Stimulated activated naive CD4-positive, alpha-beta T cell treated with Interleukin-2 at 50 U/mL for 16 hours (primary cell): ENCODE results near the gene CTIF.

Experiments used
- DNase-seq: peaks from one replicate; lab custom pipeline; 2025; lab: John Stamatoyannopoulos, UW

CTIF gene

GRCh38 chr18:48753691-48754090 lies 214.9 kb downstream of the CTIF start:
- no peak for DNase-seq

DNA sequence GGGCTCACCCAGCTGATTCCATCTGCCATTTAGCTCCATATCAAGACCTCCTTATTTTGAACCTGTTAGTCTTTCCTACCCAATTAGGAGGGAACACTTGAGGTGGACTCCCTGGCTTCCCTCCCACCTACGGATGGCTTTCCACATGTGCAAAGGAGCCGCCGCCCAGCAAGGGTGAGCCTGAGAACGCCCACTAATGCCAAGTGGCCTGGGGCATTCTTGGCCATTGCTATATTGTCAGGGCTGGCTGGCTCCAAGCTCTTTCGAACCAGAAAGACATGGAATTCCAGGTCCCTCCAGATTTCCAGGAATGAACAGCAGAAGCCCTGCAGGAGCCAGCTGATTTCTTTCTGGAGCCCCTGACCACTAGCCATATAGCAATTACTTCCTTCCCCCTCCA lies 215.7 kb downstream of the CTIF start:
- no peak for DNase-seq

GRCh38 chr18:48754993-48755473 lies 216.2 kb downstream of the CTIF start:
- DNase-seq: no peak

DNA sequence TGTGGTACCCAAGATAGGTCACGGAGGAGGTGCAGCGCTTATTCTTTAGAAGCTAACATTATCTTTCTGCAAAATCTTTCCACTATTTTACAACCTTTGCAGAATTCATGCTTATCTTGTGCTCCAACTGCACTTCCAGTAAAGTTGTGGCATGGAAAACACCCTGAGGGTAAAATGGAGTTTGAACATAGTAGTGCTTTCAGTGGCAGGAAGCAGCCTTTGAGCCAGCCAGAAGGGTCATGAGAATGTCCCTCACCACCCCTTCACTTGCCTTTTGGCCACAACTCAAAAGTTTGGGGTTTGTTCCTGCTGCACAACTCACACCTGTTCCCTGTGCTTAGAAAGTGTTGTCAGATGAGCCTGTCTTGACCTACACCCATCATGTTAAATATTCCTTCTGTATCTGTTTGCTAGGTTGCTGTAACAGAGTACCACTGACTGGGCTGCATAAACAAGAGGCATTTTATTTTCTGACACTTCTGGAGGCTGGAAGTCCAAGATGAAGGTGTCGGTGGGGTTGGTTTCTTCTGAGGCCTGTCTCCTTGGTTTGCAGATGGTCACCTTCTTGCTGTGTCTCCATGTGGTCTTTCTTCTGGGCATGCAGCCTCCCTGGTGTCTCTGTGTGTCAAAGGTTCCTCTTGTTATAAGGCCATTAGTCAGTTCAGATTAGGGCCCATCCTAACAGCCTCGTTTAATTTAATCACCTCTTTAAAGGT lies 217.8 kb downstream of the CTIF start:
- no peak for DNase-seq

GRCh38 chr18:48757367-48757766 lies 218.5 kb downstream of the CTIF start:
- no peak for DNase-seq

- no peak for DNase-seq
Measured at GRCh38 chr18:48757906-48758305, 219.1 kb downstream of the CTIF start.

DNA sequence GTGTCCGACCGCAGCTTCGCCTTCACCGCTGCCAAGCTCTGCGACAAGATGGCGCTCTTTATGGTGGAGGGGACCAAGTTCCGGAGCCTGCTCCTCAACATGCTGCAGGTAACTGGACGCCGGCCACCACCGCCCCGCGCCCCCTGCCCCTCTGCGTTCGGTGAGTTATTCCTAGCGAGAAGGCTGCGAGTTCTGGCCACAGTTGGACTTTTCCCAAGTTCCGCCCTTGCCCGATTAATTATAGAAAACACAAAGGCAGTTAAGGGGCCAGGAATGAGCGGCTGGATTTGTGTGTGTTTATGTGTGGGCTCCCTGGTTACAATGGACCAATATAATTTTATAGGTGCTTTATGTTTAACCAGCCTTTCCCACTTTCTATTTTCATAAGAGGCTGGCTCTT lies 222.8 kb downstream of the CTIF start:
- no peak for DNase-seq

- DNase-seq: no peak
Measured at GRCh38 chr18:48762022-48762421, 223.2 kb downstream of the CTIF start.

DNA sequence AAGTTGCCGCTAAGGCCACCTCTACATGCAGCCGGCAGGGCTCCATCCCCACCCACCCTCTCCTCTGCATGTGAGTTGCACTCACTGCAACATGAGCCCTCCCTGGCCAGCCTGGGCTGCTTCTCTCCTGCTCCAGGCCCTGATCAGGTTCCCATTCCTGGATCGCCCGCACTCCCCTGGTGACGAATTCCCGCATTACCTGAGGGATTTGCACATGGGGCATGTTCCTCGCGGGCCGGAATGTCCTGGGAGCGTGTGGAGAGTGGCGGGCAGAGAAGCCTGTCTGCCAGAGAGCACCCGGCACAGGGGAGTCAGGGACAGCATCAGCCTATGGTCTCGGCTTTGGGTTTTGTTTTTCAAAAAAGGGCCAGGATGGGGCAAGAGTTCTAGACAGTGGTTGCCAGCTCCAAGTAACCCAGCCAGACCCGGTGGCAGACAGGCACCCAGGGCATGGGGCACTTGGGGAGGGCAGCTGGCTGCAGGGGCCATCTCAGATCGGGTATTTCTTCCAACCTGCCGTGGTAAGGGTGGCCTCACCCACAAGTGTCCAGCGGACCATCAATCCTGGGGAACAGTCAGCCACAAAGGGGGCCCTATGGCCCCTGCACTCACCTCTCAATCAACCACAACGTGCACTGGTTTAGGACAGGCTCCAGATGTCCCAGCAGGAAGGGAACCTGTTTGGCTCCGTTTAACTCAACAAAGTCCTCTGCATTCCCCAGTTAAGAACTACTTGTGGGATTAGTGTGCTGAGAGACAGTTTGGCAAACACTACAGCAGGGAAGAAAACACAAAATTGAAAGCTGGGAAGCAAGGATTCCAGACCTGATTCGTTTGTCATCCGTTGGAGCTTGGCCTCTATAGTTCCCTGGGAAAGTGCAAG lies 224.2 kb downstream of the CTIF start:
- no peak for DNase-seq

GRCh38 chr18:48763719-48764100 lies 224.9 kb downstream of the CTIF start:
- DNase-seq: no peak

GRCh38 chr18:48765053-48765452 lies 226.2 kb downstream of the CTIF start:
- DNase-seq: no peak

GRCh38 chr18:48766026-48766425 lies 227.2 kb downstream of the CTIF start:
- no peak for DNase-seq

GRCh38 chr18:48766487-48766886 lies 227.7 kb downstream of the CTIF start:
- DNase-seq: no peak

- no peak for DNase-seq
Measured at GRCh38 chr18:48767090-48767690, 228.4 kb downstream of the CTIF start.

GRCh38 chr18:48769006-48769636 lies 230.3 kb downstream of the CTIF start:
- DNase-seq: no peak

- DNase-seq: no peak
Measured at GRCh38 chr18:48770243-48770642, 231.4 kb downstream of the CTIF start.

GRCh38 chr18:48771641-48772375 lies 233.0 kb downstream of the CTIF start:
- no peak for DNase-seq

- no peak for DNase-seq
Measured at GRCh38 chr18:48772457-48772856, 233.6 kb downstream of the CTIF start.

GRCh38 chr18:48773821-48774220 lies 235.0 kb downstream of the CTIF start:
- no peak for DNase-seq

- no peak for DNase-seq
Measured at GRCh38 chr18:48774941-48775340, 236.1 kb downstream of the CTIF start.

DNA sequence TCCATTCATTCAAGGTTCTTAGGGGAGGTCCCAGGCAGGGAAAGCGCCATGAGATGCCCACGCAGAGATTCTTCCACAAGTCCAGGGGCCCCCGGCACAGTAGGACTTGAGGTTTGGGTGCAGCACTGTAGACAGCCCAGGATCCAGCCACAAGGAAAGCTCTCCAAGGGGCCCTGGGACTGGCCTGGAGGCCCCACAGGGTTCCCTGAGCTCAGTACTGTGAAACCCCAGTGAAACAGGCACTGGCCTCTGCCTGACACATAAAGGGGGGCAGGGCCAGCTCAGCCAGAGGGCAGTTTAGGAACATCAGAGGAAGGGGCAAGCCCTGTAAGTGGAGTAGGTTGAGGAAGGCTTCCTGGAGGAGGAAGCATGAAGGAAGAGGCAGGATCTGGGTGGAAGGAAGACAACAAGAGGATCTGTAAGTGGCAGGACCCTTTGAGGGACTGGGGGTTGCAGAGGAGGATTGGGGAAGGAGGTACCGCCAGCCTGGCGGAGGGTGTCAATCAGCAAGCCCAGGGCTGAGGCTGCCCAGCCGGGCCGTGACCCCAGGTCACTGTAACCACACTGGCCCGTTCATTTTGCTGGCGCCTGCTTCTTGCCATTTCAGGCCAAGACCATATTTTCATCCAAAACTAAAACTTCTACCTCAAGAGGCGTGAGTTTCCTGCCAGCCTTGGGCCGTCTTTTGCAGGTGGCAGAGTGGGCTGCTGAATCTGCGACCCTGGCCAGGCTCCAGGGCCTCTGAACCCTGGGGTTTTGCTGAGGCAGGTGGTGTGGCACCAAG lies 236.7 kb downstream of the CTIF start:
- no peak for DNase-seq
